Measurements from ENCODE around the gene PPP1R1B. TPM values are rescaled to one million over a fixed set of nuclear protein-coding genes. Genes with fewer than 3 reads are reported as not detected.

The PPP1R1B gene
- total and polyA plus RNA-seq, 5 donors from 2014 or later, result not detected

DNA sequence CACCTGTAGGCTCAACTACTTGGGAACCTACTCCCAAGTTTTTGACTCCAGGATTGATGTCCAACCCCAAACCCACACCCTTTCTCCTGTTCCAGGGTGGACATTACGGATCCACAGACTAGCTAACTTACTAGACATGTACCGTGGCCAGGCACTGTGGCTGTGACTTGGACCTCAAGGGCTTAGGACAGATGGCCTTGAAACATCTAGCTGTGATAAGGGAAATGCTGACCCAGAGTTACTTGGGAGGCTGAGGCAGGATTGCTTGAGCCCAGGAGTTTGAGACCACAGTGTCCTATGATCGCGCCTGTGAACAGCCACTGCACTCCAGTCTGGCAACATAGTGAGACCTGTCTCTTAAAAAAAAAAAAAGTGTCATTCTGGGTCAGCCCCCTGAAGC, 14.3 kb downstream of the PPP1R1B start:
- Histone ChIP-seq H3K27ac (ENCODE audit: insufficient read depth, low read length, poor library complexity, severe bottlenecking) (no peak overlapping the region), H3K9me3 (ENCODE audit: control insufficient read depth in 2 of 2, low read length in 2 of 2) (no peaks in the 10 kb centered on the region), H3K4me3 (ENCODE audit: low read depth, low read length) (no peak overlapping the region), H3K27me3 (ENCODE audit: control insufficient read depth, insufficient read depth, low read length) (no peaks in the 10 kb centered on the region), H3K36me3 (ENCODE audit: control insufficient read depth, insufficient read depth, low read length) (peaks cover 6% of the 10 kb centered on the region), H3K4me1 (ENCODE audit: control insufficient read depth, insufficient read depth, low read length, poor library complexity, severe bottlenecking) (peaks cover 50% of the 10 kb centered on the region)
- peaks cover 6% of the 10 kb centered on the region for H3K36me3 Mint-ChIP-seq
- H3K4me1 Mint-ChIP-seq, result peaks cover 6 to 88% (median 51%) of the 10 kb centered on the region in 4 donors
- no peaks in the 10 kb centered on the region for H3K9me3 Mint-ChIP-seq
- peak overlapping the region in 1 of 3 donors; percentile 55 for H3K27ac Mint-ChIP-seq
- H3K4me3 Mint-ChIP-seq, result peak overlapping the region in 2 of 4 donors; percentile 21 to 70
- H3K27me3 Mint-ChIP-seq, result no peaks in the 10 kb centered on the region
- ATAC-seq (ENCODE audit: low read depth in 2 of 2) (no peak), DNase-seq (no peak)

DNA sequence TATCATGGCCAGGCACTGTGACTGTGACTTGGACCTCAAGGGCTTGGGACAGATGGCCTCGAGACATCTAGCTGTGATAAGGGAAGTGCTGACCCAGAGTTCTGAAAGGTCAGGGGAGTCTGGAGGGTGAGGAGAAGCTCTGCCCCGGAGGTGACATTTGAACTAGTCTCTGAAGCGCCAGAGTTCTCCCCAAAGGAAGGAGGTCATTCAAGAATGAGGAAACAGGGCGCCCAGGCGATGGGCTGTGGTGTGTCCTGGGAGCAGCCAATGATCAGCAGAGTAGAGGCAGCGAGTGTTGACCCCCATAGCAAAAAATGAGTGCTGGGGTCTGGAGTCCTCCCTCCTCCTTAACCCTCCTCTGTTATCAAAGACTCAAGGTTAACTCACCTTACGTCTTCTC, 15.1 kb downstream of the PPP1R1B start:
- DNase-seq (no peak), ATAC-seq (ENCODE audit: low read depth in 2 of 2) (no peak)
- H3K4me1 ChIP-seq (ENCODE audit: control insufficient read depth, insufficient read depth, low read length, poor library complexity, severe bottlenecking), result peaks cover 42% of the 10 kb centered on the region
- H3K27me3 ChIP-seq (ENCODE audit: control insufficient read depth, insufficient read depth, low read length), result no peaks in the 10 kb centered on the region
- Mint-ChIP-seq H3K4me1 (peaks cover 6 to 81% (median 49%) of the 10 kb centered on the region in 4 donors), H3K27ac (peak overlapping the region in 1 of 3 donors; percentile 77), H3K36me3 (peaks cover 6% of the 10 kb centered on the region), H3K27me3 (no peaks in the 10 kb centered on the region), H3K9me3 (no peaks in the 10 kb centered on the region), H3K4me3 (peak overlapping the region in 2 of 4 donors; percentile 22 to 59)
- no peak overlapping the region for H3K4me3 ChIP-seq (ENCODE audit: low read depth, low read length)
- no peak overlapping the region for H3K27ac ChIP-seq (ENCODE audit: insufficient read depth, low read length, poor library complexity, severe bottlenecking)
- no peaks in the 10 kb centered on the region for H3K9me3 ChIP-seq (ENCODE audit: control insufficient read depth in 2 of 2, low read length in 2 of 2)
- H3K36me3 ChIP-seq (ENCODE audit: control insufficient read depth, insufficient read depth, low read length), result peaks cover 8% of the 10 kb centered on the region

DNA sequence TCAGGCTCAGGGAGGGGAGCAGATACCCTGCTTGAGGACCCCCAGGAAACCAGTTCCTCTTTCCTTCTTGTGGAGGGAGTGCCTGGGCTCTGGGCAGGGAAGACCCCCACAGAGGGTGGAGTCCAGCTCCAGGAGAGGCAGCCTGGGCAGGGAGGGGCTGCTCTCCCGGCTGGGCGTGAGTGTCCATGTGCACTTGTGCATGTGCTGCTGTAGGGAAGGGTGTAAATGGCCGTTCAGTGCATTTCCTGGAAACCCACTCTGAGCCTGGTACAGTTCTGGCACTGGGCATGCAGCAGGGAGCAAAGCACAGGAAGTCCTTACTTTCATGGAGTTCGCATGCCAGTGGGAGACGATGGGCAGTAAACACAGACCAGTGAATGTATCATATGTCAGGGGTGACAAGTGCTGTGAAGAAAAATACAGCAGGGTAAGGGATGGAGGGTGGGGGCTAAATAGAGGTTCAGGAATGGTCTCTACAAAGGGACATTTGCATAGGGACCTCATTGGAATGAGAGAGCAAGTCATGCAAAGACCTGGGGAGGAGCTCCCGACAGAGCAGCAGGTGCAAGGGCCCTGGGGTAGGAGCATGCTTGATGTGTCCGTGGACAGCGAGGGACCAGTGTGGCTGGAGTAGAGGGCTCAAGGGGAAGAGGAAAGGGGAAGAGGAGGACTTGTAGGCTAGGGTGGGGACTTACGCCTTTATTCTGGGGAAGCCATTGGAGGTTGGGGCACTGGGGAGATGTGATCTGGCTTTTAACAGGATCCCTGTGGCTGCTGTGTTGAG, 15.7 kb downstream of the PPP1R1B start:
- H3K4me1 Mint-ChIP-seq, result peaks cover 6 to 78% (median 48%) of the 10 kb centered on the region in 4 donors
- no peak overlapping the region for H3K4me3 Mint-ChIP-seq
- H3K27me3 Mint-ChIP-seq, result no peaks in the 10 kb centered on the region
- H3K36me3 Mint-ChIP-seq, result peaks cover 6% of the 10 kb centered on the region
- Histone ChIP-seq H3K4me1 (ENCODE audit: control insufficient read depth, insufficient read depth, low read length, poor library complexity, severe bottlenecking) (peaks cover 41% of the 10 kb centered on the region), H3K27ac (ENCODE audit: insufficient read depth, low read length, poor library complexity, severe bottlenecking) (no peak overlapping the region), H3K9me3 (ENCODE audit: control insufficient read depth in 2 of 2, low read length in 2 of 2) (no peaks in the 10 kb centered on the region), H3K36me3 (ENCODE audit: control insufficient read depth, insufficient read depth, low read length) (peaks cover 8% of the 10 kb centered on the region), H3K27me3 (ENCODE audit: control insufficient read depth, insufficient read depth, low read length) (no peaks in the 10 kb centered on the region), H3K4me3 (ENCODE audit: low read depth, low read length) (no peak overlapping the region)
- H3K9me3 Mint-ChIP-seq, result no peaks in the 10 kb centered on the region
- H3K27ac Mint-ChIP-seq, result peak overlapping the region in 2 of 3 donors; percentile 64 to 78
- DNase-seq, result no peak
- no peak for ATAC-seq (ENCODE audit: low read depth in 2 of 2)

DNA sequence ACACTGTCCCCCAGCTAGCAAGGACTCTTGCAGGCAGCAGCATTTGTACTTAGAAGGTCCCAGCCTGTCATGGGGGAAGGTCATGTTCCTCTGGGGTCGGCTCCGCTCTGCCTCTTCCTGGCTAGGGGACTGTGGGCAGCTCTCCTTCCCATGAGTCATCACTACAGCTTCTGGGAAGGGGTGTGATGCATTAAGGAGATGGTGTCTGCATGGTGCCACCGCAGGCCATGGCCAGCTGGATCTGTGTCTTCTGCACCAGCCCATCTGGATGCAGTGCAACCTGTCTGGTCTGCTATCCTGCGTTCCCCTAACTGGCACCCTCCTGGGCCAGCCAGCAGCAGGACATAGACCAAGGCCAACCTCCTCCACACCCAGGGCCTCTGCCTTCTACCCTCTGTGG, 16.5 kb downstream of the PPP1R1B start:
- H3K4me3 Mint-ChIP-seq, result peak overlapping the region in 1 of 4 donors; percentile 13
- peaks cover 0 to 73% (median 41%) of the 10 kb centered on the region in 4 donors for H3K4me1 Mint-ChIP-seq
- Histone ChIP-seq H3K27ac (ENCODE audit: insufficient read depth, low read length, poor library complexity, severe bottlenecking) (no peak overlapping the region), H3K4me3 (ENCODE audit: low read depth, low read length) (no peak overlapping the region), H3K27me3 (ENCODE audit: control insufficient read depth, insufficient read depth, low read length) (no peaks in the 10 kb centered on the region), H3K9me3 (ENCODE audit: control insufficient read depth in 2 of 2, low read length in 2 of 2) (no peaks in the 10 kb centered on the region), H3K4me1 (ENCODE audit: control insufficient read depth, insufficient read depth, low read length, poor library complexity, severe bottlenecking) (peaks cover 33% of the 10 kb centered on the region), H3K36me3 (ENCODE audit: control insufficient read depth, insufficient read depth, low read length) (peaks cover 8% of the 10 kb centered on the region)
- DNase-seq, result no peak
- no peaks in the 10 kb centered on the region for H3K27me3 Mint-ChIP-seq
- H3K27ac Mint-ChIP-seq, result peak overlapping the region in 2 of 3 donors; percentile 64 to 78
- no peak for ATAC-seq (ENCODE audit: low read depth in 2 of 2)
- H3K36me3 Mint-ChIP-seq, result peaks cover 6% of the 10 kb centered on the region
- H3K9me3 Mint-ChIP-seq, result no peaks in the 10 kb centered on the region

DNA sequence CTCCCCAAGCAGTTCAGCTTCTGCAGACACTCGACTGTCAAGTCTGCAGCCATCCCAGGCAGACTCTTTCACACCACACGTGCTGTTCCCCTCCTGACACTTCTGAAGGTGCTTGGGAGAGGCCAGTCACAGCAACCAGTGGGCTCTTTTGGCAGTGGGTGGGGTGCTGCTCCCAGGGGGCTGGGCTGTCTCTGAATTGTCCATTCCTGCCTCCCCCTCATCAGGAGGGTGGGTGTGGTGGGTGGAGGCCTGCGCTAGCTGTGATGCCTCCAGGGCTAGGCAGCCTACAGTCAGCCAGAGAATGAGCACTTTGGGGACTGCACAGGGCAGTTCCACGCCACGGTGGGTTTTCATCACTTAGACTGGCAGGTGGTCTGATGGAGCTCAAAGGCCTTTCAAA, 20.5 kb downstream of the PPP1R1B start:
- Histone ChIP-seq H3K27ac (ENCODE audit: insufficient read depth, low read length, poor library complexity, severe bottlenecking) (no peak overlapping the region), H3K27me3 (ENCODE audit: control insufficient read depth, insufficient read depth, low read length) (no peaks in the 10 kb centered on the region), H3K4me3 (ENCODE audit: low read depth, low read length) (no peak overlapping the region), H3K9me3 (ENCODE audit: control insufficient read depth in 2 of 2, low read length in 2 of 2) (no peaks in the 10 kb centered on the region), H3K4me1 (ENCODE audit: control insufficient read depth, insufficient read depth, low read length, poor library complexity, severe bottlenecking) (no peaks in the 10 kb centered on the region), H3K36me3 (ENCODE audit: control insufficient read depth, insufficient read depth, low read length) (peaks cover 6% of the 10 kb centered on the region)
- no peak for DNase-seq
- no peak overlapping the region for H3K27ac Mint-ChIP-seq
- no peaks in the 10 kb centered on the region for H3K27me3 Mint-ChIP-seq
- H3K4me1 Mint-ChIP-seq, result peaks cover 0 to 64% (median 32%) of the 10 kb centered on the region in 4 donors
- H3K36me3 Mint-ChIP-seq, result peaks cover 15% of the 10 kb centered on the region
- H3K4me3 Mint-ChIP-seq, result no peak overlapping the region
- ATAC-seq (ENCODE audit: low read depth in 2 of 2), result no peak
- H3K9me3 Mint-ChIP-seq, result no peaks in the 10 kb centered on the region

DNA sequence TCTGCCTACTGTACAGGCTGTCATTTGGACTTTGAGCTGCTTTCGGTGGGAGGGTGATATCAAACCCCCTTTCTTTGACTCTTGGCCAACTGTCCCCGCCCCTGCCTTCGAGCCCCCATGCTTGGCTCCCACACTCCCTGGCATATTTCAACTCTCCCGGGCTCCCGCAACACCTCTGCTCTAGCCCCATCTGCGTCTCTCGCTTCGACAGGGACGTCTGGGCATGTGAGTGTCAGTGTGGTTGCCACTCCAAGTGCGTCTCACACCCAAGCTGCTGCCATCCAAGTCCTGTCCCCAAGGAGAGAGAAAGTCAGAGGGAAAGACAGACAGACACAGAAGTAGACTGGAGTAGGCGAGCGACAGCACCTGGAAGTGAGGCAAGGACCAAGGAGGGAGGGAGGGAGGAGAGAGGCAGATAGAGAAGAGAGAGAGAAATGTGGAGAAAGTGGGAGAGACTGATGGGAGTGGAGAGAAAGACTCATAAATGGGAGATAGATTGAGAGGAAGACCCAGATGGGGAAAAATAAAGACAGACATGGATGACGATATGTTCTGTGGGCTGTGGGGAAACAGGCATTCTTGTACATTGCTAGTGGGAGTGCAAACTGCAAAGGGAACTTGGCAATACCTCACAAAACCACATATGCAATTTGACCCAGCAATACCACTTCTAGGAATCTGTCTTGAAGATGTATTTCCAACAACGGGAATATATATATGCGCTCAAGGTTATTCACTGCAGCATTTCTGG, 22.0 kb downstream of the PPP1R1B start:
- no peak overlapping the region for H3K4me3 ChIP-seq (ENCODE audit: low read depth, low read length)
- H3K9me3 ChIP-seq (ENCODE audit: control insufficient read depth in 2 of 2, low read length in 2 of 2), result no peaks in the 10 kb centered on the region
- ATAC-seq (ENCODE audit: low read depth in 2 of 2) (no peak), DNase-seq (no peak)
- H3K4me1 Mint-ChIP-seq, result peaks cover 0 to 56% (median 31%) of the 10 kb centered on the region in 4 donors
- no peaks in the 10 kb centered on the region for H3K27me3 ChIP-seq (ENCODE audit: control insufficient read depth, insufficient read depth, low read length)
- H3K27me3 Mint-ChIP-seq, result no peaks in the 10 kb centered on the region
- no peaks in the 10 kb centered on the region for H3K9me3 Mint-ChIP-seq
- peak overlapping the region in 1 of 3 donors; percentile 34 for H3K27ac Mint-ChIP-seq
- H3K27ac ChIP-seq (ENCODE audit: insufficient read depth, low read length, poor library complexity, severe bottlenecking), result no peak overlapping the region
- peaks cover 12% of the 10 kb centered on the region for H3K36me3 Mint-ChIP-seq
- peaks cover 3% of the 10 kb centered on the region for H3K4me1 ChIP-seq (ENCODE audit: control insufficient read depth, insufficient read depth, low read length, poor library complexity, severe bottlenecking)
- peaks cover 5% of the 10 kb centered on the region for H3K36me3 ChIP-seq (ENCODE audit: control insufficient read depth, insufficient read depth, low read length)
- H3K4me3 Mint-ChIP-seq, result peak overlapping the region in 1 of 4 donors; percentile 35

DNA sequence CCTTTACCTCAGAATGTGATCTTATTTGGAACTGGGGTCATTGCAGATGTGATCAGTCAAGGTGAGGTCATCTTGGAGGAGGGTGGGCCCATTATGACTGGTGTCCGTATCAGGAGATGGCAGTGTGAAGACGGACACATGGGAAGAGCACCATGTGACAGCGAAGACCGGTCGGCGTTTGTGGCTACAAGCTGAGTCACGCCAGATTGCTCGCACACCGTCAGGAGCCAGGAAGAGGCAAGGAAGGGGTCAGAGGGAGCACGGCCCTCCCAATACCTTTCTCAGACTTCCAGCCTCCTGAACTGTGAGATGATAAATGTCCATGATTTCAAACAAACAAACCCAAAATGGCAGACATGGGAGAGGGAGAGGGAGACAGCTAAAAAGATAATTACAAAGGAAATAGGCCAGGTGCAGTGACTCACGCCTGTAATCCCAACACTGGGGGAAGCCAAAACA, 23.4 kb downstream of the PPP1R1B start:
- Histone ChIP-seq H3K36me3 (ENCODE audit: control insufficient read depth, insufficient read depth, low read length) (peaks cover 3% of the 10 kb centered on the region), H3K4me3 (ENCODE audit: low read depth, low read length) (no peak overlapping the region), H3K4me1 (ENCODE audit: control insufficient read depth, insufficient read depth, low read length, poor library complexity, severe bottlenecking) (peaks cover 4% of the 10 kb centered on the region), H3K9me3 (ENCODE audit: control insufficient read depth in 2 of 2, low read length in 2 of 2) (no peaks in the 10 kb centered on the region), H3K27ac (ENCODE audit: insufficient read depth, low read length, poor library complexity, severe bottlenecking) (no peak overlapping the region), H3K27me3 (ENCODE audit: control insufficient read depth, insufficient read depth, low read length) (no peaks in the 10 kb centered on the region)
- no peaks in the 10 kb centered on the region for H3K9me3 Mint-ChIP-seq
- H3K27ac Mint-ChIP-seq, result peak overlapping the region; percentile 63 to 78 (median 77)
- H3K4me1 Mint-ChIP-seq, result peaks cover 0 to 57% (median 32%) of the 10 kb centered on the region in 4 donors
- DNase-seq (no peak), ATAC-seq (ENCODE audit: low read depth in 2 of 2) (no peak)
- no peaks in the 10 kb centered on the region for H3K27me3 Mint-ChIP-seq
- no peak overlapping the region for H3K4me3 Mint-ChIP-seq
- H3K36me3 Mint-ChIP-seq, result peaks cover 19% of the 10 kb centered on the region

Measured in CD4-positive, CD25-positive, alpha-beta regulatory T cell (primary cell).